ENCODE results near the gene FGFBP1.
"Not testable (repeated sequence)": the region's sequence is repeated elsewhere in the genome, so short reads cannot be mapped to it uniquely, and the experiment has no call there.

The FGFBP1 gene

GRCh38 chr4:15944895-15945294 is 6.4 kb upstream of the FGFBP1 start:
- DNase-seq = no peak

GRCh38 chr4:15942283-15942682 is 3.7 kb upstream of the FGFBP1 start:
- DNase-seq = no peak

GRCh38 chr4:15938182-15938581 is 358 bp downstream of the FGFBP1 start:
- no peak for DNase-seq

- no peak for DNase-seq
These were observed 2.0 kb downstream of the FGFBP1 start for GRCh38 chr4:15936495-15936894.

- DNase-seq = no peak
These were observed 2.8 kb downstream of the FGFBP1 start for GRCh38 chr4:15935504-15936402.

- no peak for DNase-seq
These were observed 4.3 kb downstream of the FGFBP1 start for GRCh38 chr4:15934259-15934658.

GRCh38 chr4:15931451-15932210 is 6.9 kb downstream of the FGFBP1 start:
- DNase-seq = no peak

- no peak for DNase-seq
These were observed 8.2 kb downstream of the FGFBP1 start for GRCh38 chr4:15930314-15930713.

GRCh38 chr4:15929540-15929939 is 9.0 kb downstream of the FGFBP1 start:
- no peak for DNase-seq

GRCh38 chr4:15928883-15929282 is 9.7 kb downstream of the FGFBP1 start:
- no peak for DNase-seq

GRCh38 chr4:15926486-15926885 is 12.1 kb downstream of the FGFBP1 start:
- DNase-seq = no peak

GRCh38 chr4:15925830-15926229 is 12.7 kb downstream of the FGFBP1 start:
- no peak for DNase-seq

- no peak for DNase-seq
These were observed 17.0 kb downstream of the FGFBP1 start for GRCh38 chr4:15921592-15921932.

GRCh38 chr4:15920723-15921591 is 17.6 kb downstream of the FGFBP1 start:
- no peak for DNase-seq

- DNase-seq = no peak
These were observed 19.9 kb downstream of the FGFBP1 start for GRCh38 chr4:15918484-15919129.

- no peak for DNase-seq
These were observed 21.2 kb downstream of the FGFBP1 start for GRCh38 chr4:15917297-15917696.

- DNase-seq = not testable (repeated sequence)
These were observed 22.2 kb downstream of the FGFBP1 start for GRCh38 chr4:15916358-15916757.

GRCh38 chr4:15914736-15915135 is 23.8 kb downstream of the FGFBP1 start:
- no peak for DNase-seq

GRCh38 chr4:15914291-15914690 is 24.2 kb downstream of the FGFBP1 start:
- no peak for DNase-seq

GRCh38 chr4:15913631-15913970 is 24.9 kb downstream of the FGFBP1 start:
- DNase-seq = no peak

- DNase-seq = no peak
These were observed 25.4 kb downstream of the FGFBP1 start for GRCh38 chr4:15912961-15913630.

GRCh38 chr4:15912236-15912635 is 26.3 kb downstream of the FGFBP1 start:
- no peak for DNase-seq
